HEK293 (cell line): Measurements from ENCODE around the gene BCAS3.

Source experiments
- CTCF ChIA-PET: fragments of 350-600 bp; formaldehyde crosslinking; extraction: SDS; loops from one replicate; lab custom pipeline; 2021; ENCODE audit warnings: antibody characterized with exemption; lab: Yijun Ruan, JAX
- POLR2A ChIA-PET: fragments of 300-600 bp; formaldehyde crosslinking; extraction: SDS; loops from one replicate; lab custom pipeline; 2020; ENCODE audit warnings: antibody characterized with exemption, inconsistent platforms; lab: Yijun Ruan, JAX
- H3K27ac ChIP-seq: fragments of 200-500 bp; sonication (Bioruptor generic); 2 replicates; pipeline ENCODE4 v1.5.1; 2014; ENCODE audit warnings: low read depth, low read length, control low read depth, inconsistent platforms; ENCODE audit errors: extremely low read depth
- H3K36me3 ChIP-seq, 2 experiments: fragments of 200-500 bp in 1 of 2; sonication (Bioruptor generic) in 1 of 2; 1 replicate in 1 of 2; 2 replicates in 1 of 2; pipeline ENCODE4 v1.5.1; 2014 to 2017; ENCODE audit warnings: inconsistent platforms in 2 of 2, low read length in 2 of 2; ENCODE audit not compliant: control insufficient read depth in 2 of 2, insufficient read depth in 1 of 2
- H3K4me1 ChIP-seq: fragments of 200-500 bp; sonication (Bioruptor generic); 2 replicates; pipeline ENCODE4 v1.5.1; 2014; ENCODE audit warnings: mild to moderate bottlenecking, low read length, inconsistent platforms; ENCODE audit not compliant: control insufficient read depth, insufficient read depth
- H3K4me3 ChIP-seq: 2 replicates; pipeline ENCODE4 v1.5.1; 2011; ENCODE audit warnings: low read depth, mild to moderate bottlenecking, control low read depth, low read length, moderate library complexity
- H3K9me3 ChIP-seq: fragments of 200-500 bp; sonication (Bioruptor generic); 2 replicates; pipeline ENCODE4 v1.5.1; 2014; ENCODE audit warnings: low read depth, low read length, inconsistent platforms; ENCODE audit not compliant: control insufficient read depth, insufficient read depth
- BCL11A ChIP-seq: fragments of 450-650 bp; formaldehyde crosslinking; IDR thresholded peaks from 2 replicates; pipeline ENCODE4 v1.5.1; 2016; ENCODE audit warnings: low read depth, missing biosample characterization, missing genetic modification characterization
- BCL11B ChIP-seq: fragments of 450-650 bp; formaldehyde crosslinking; IDR thresholded peaks from 2 replicates; pipeline ENCODE4 v1.5.1; 2016; ENCODE audit warnings: low read depth, missing biosample characterization, missing genetic modification characterization
- BCL6B ChIP-seq: fragments of 450-650 bp; formaldehyde crosslinking; IDR thresholded peaks from 2 replicates; pipeline ENCODE4 v1.5.1; 2017; ENCODE audit warnings: missing biosample characterization, missing genetic modification characterization
- EGR2 ChIP-seq: fragments of 450-650 bp; formaldehyde crosslinking; IDR thresholded peaks from 2 replicates; pipeline ENCODE4 v1.5.1; 2016; ENCODE audit warnings: low read depth, missing biosample characterization, missing genetic modification characterization
- FEZF1 ChIP-seq: fragments of 450-650 bp; formaldehyde crosslinking; IDR thresholded peaks from 2 replicates; pipeline ENCODE4 v1.5.1; 2016; ENCODE audit warnings: missing biosample characterization, missing genetic modification characterization
- GLI2 ChIP-seq: fragments of 450-650 bp; formaldehyde crosslinking; IDR thresholded peaks from 2 replicates; pipeline ENCODE4; 2017; ENCODE audit warnings: missing biosample characterization, missing genetic modification characterization, low read depth, borderline replicate concordance
- HOXD13 ChIP-seq: sonication (generic); formaldehyde crosslinking; IDR thresholded peaks from 2 replicates; pipeline ENCODE4 v1.8.0; 2022; ENCODE audit warnings: missing genetic modification reagents, borderline replicate concordance
- ZBTB1 ChIP-seq: fragments of 450-650 bp; formaldehyde crosslinking; IDR thresholded peaks from 2 replicates; pipeline ENCODE4 v1.5.1; 2016; ENCODE audit warnings: missing biosample characterization, missing genetic modification characterization
- ZBTB20 ChIP-seq: fragments of 450-650 bp; formaldehyde crosslinking; IDR thresholded peaks from 2 replicates; pipeline ENCODE4 v1.5.1; 2016; ENCODE audit warnings: missing biosample characterization, missing genetic modification characterization
- ZBTB8A ChIP-seq: fragments of 450-650 bp; formaldehyde crosslinking; IDR thresholded peaks from 2 replicates; pipeline ENCODE4 v1.5.1; 2016; ENCODE audit warnings: missing biosample characterization, missing genetic modification characterization
- ZFHX2 ChIP-seq: fragments of 450-650 bp; formaldehyde crosslinking; conservative IDR thresholded peaks from 2 replicates; pipeline ENCODE4 v1.5.1; 2016; ENCODE audit warnings: missing biosample characterization, missing genetic modification characterization
- ZFP37 ChIP-seq: fragments of 450-650 bp; formaldehyde crosslinking; IDR thresholded peaks from 2 replicates; pipeline ENCODE4 v1.5.1; 2016; ENCODE audit warnings: missing biosample characterization, missing genetic modification characterization
- ZFP69B ChIP-seq: fragments of 450-650 bp; formaldehyde crosslinking; IDR thresholded peaks from 2 replicates; pipeline ENCODE4 v1.5.1; 2016; ENCODE audit warnings: missing biosample characterization, missing genetic modification characterization
- ZNF169 ChIP-seq: fragments of 450-650 bp; formaldehyde crosslinking; IDR thresholded peaks from 2 replicates; pipeline ENCODE4 v1.5.1; 2016; ENCODE audit warnings: missing biosample characterization, missing genetic modification characterization
- ZNF239 ChIP-seq: fragments of 450-650 bp; formaldehyde crosslinking; IDR thresholded peaks from 2 replicates; pipeline ENCODE4 v1.5.1; 2016; ENCODE audit warnings: missing biosample characterization, missing genetic modification characterization
- ZNF302 ChIP-seq: fragments of 450-650 bp; formaldehyde crosslinking; IDR thresholded peaks from 2 replicates; pipeline ENCODE4 v1.5.1; 2016; ENCODE audit warnings: missing biosample characterization, missing genetic modification characterization, low read depth
- ZNF426 ChIP-seq: fragments of 450-650 bp; formaldehyde crosslinking; IDR thresholded peaks from 2 replicates; pipeline ENCODE4 v1.5.1; 2017; ENCODE audit warnings: missing biosample characterization, missing genetic modification characterization, mild to moderate bottlenecking, inconsistent platforms, moderate library complexity
- ZNF521 ChIP-seq: fragments of 450-650 bp; formaldehyde crosslinking; IDR thresholded peaks from 2 replicates; pipeline ENCODE4 v1.5.1; 2017; ENCODE audit warnings: missing biosample characterization, mild to moderate bottlenecking, missing genetic modification characterization
- ZNF580 ChIP-seq: fragments of 450-650 bp; formaldehyde crosslinking; IDR thresholded peaks from 2 replicates; pipeline ENCODE4 v1.5.1; 2016; ENCODE audit warnings: missing biosample characterization, missing genetic modification characterization
- ZNF600 ChIP-seq: fragments of 450-650 bp; formaldehyde crosslinking; IDR thresholded peaks from 2 replicates; pipeline ENCODE4 v1.5.1; 2016; ENCODE audit warnings: missing biosample characterization, missing genetic modification characterization
- ZNF626 ChIP-seq: fragments of 450-650 bp; sonication (Bioruptor Pico); formaldehyde crosslinking; IDR thresholded peaks from 2 replicates; pipeline ENCODE4 v1.5.1; 2018; ENCODE audit warnings: missing biosample characterization, missing genetic modification characterization, inconsistent platforms
- ZNF629 ChIP-seq: fragments of 450-650 bp; formaldehyde crosslinking; IDR thresholded peaks from 2 replicates; pipeline ENCODE4 v1.5.1; 2017; ENCODE audit warnings: missing biosample characterization, missing genetic modification characterization
- ZNF654 ChIP-seq: fragments of 450-650 bp; formaldehyde crosslinking; IDR thresholded peaks from 2 replicates; pipeline ENCODE4 v1.5.1; 2016; ENCODE audit warnings: low read depth, missing biosample characterization, missing genetic modification characterization
- ZNF660 ChIP-seq: fragments of 450-650 bp; IDR thresholded peaks from 2 replicates; pipeline ENCODE4 v1.5.1; 2018; ENCODE audit warnings: missing biosample characterization, mild to moderate bottlenecking, missing genetic modification characterization
- ZNF664 ChIP-seq: fragments of 450-650 bp; formaldehyde crosslinking; IDR thresholded peaks from 2 replicates; pipeline ENCODE4 v1.5.1; 2016; ENCODE audit warnings: missing biosample characterization, missing genetic modification characterization
- ZNF670 ChIP-seq: fragments of 450-650 bp; formaldehyde crosslinking; IDR thresholded peaks from 2 replicates; pipeline ENCODE4 v1.5.1; 2016; ENCODE audit warnings: missing biosample characterization, missing genetic modification characterization, low read depth
- ZNF768 ChIP-seq: fragments of 450-650 bp; formaldehyde crosslinking; IDR thresholded peaks from 2 replicates; pipeline ENCODE4 v1.5.1; 2018; ENCODE audit warnings: missing biosample characterization, mild to moderate bottlenecking, missing genetic modification characterization
- TF ChIP-seq, protein P1 (sequence below): fragments of 450-650 bp; formaldehyde crosslinking; IDR thresholded peaks from 2 replicates; pipeline ENCODE4; 2016; ENCODE audit warnings: missing biosample characterization, missing genetic modification characterization
- TF ChIP-seq, protein P2 (sequence below): fragments of 450-650 bp; formaldehyde crosslinking; IDR thresholded peaks from 2 replicates; pipeline ENCODE4 v1.5.1; 2017; ENCODE audit warnings: missing biosample characterization, missing genetic modification characterization

BCAS3 gene

GRCh38 chr17:61291451-61292285 lies 614.0 kb downstream of the BCAS3 start:
- Histone ChIP-seq H3K4me1 (peaks cover 14% of the 10 kb centered on the region), H3K36me3 (no peaks in the 10 kb centered on the region), H3K27ac (no peak overlapping the region), H3K9me3 (no peaks in the 10 kb centered on the region), H3K4me3 (no peak overlapping the region)
- TF ChIP-seq FEZF1 (tag by site-specific recombination) (no peak), EGR2 (peak; percentile 89), ZFHX2 (tag by site-specific recombination) (peak; percentile 96)
- CTCF ChIA-PET = interaction anchor here (0.6 to 1.7 kb wide), 3 partner anchors 11 to 1853 kb away, joined by 3 to 8 read pairs (median 3); no protein-coding TSS in a partner anchor
- POLR2A ChIA-PET = no interaction called here

DNA sequence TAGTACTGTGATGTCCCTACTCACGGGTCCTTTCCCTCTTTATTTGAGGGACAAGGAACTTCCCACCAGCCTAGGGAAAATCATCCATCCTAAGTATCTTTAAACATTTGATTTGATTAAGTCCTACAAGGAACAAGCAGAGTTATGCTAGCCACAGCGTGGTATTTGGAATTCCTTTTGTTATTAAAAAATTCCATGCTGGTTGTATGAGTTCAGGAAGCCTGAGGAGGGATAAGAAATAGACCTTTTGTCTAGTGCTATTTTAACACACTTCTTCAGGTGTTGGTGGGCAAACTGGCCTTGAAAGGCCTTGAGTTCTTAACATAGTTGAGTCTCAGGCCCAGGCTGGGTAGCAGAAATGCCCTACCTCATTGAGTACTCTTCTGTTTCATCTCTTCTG lies 616.6 kb downstream of the BCAS3 start:
- ChIA-PET POLR2A (no interaction called here), CTCF (no interaction called here)
- no peaks in the 10 kb centered on the region for H3K9me3 ChIP-seq
- no peak overlapping the region for H3K27ac ChIP-seq
- no peak for TF ChIP-seq ZNF654 (tag by site-specific recombination)
- TF ChIP-seq ZNF239 (tag by site-specific recombination) = no peak
- TF ChIP-seq ZFP69B (tag by site-specific recombination) = no peak
- no peak for TF ChIP-seq ZNF580
- no peak for TF ChIP-seq ZNF626 (tag by site-specific recombination)
- TF ChIP-seq BCL11B (tag by site-specific recombination) = no peak
- TF ChIP-seq ZBTB8A = no peak
- TF ChIP-seq ZFP37 (tag by site-specific recombination) = no peak
- no peak for TF ChIP-seq GLI2 (tag by site-specific recombination)
- no peak for TF ChIP-seq HOXD13 (CRISPR knock-in tag)
- TF ChIP-seq, protein P1, sequence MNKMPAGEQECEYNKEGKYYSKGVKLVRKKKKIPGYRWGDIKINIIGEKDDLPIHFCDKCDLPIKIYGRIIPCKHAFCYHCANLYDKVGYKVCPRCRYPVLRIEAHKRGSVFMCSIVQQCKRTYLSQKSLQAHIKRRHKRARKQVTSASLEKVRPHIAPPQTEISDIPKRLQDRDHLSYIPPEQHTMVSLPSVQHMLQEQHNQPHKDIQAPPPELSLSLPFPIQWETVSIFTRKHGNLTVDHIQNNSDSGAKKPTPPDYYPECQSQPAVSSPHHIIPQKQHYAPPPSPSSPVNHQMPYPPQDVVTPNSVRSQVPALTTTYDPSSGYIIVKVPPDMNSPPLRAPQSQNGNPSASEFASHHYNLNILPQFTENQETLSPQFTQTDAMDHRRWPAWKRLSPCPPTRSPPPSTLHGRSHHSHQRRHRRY (tag by site-specific recombination) = no peak
- TF ChIP-seq ZBTB20 (tag by site-specific recombination) = no peak
- no peak overlapping the region for H3K4me3 ChIP-seq
- H3K4me1 ChIP-seq = peaks cover 13% of the 10 kb centered on the region
- no peaks in the 10 kb centered on the region for H3K36me3 ChIP-seq

GRCh38 chr17:61294777-61295176 lies 617.1 kb downstream of the BCAS3 start:
- no peak overlapping the region for H3K27ac ChIP-seq
- no peaks in the 10 kb centered on the region for H3K9me3 ChIP-seq
- no peak overlapping the region for H3K4me3 ChIP-seq
- no peaks in the 10 kb centered on the region for H3K36me3 ChIP-seq
- peaks cover 8% of the 10 kb centered on the region for H3K4me1 ChIP-seq
- ChIA-PET POLR2A (no interaction called here), CTCF (interaction anchor here (0.8 kb wide), 1 partner anchor 1071 kb away, joined by 3 read pairs; no protein-coding TSS in a partner anchor)
- TF ChIP-seq ZNF521 (tag by site-specific recombination) = no peak
- no peak for TF ChIP-seq ZNF302 (tag by site-specific recombination)
- peak; percentile 50; the same call in 1 of the 2 replicates for TF ChIP-seq ZNF660 (tag by site-specific recombination)
- TF ChIP-seq ZNF426 = no peak
- no peak for TF ChIP-seq ZNF670
- peak; percentile 79 for TF ChIP-seq ZNF629 (tag by site-specific recombination)
- TF ChIP-seq ZNF600 (tag by site-specific recombination) = 0 out of 2 replicates have a peak, but pooled peaks have one; percentile 28
- TF ChIP-seq, protein P2, sequence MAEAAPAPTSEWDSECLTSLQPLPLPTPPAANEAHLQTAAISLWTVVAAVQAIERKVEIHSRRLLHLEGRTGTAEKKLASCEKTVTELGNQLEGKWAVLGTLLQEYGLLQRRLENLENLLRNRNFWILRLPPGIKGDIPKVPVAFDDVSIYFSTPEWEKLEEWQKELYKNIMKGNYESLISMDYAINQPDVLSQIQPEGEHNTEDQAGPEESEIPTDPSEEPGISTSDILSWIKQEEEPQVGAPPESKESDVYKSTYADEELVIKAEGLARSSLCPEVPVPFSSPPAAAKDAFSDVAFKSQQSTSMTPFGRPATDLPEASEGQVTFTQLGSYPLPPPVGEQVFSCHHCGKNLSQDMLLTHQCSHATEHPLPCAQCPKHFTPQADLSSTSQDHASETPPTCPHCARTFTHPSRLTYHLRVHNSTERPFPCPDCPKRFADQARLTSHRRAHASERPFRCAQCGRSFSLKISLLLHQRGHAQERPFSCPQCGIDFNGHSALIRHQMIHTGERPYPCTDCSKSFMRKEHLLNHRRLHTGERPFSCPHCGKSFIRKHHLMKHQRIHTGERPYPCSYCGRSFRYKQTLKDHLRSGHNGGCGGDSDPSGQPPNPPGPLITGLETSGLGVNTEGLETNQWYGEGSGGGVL = no peak
- no peak for TF ChIP-seq BCL6B (tag by site-specific recombination)
- TF ChIP-seq ZNF768 = no peak
- 0 out of 2 replicates have a peak, but pooled peaks have one; percentile 36 for TF ChIP-seq ZNF664 (tag by site-specific recombination)
- no peak for TF ChIP-seq ZBTB1
- TF ChIP-seq ZNF169 (tag by site-specific recombination) = no peak
- TF ChIP-seq BCL11A (tag by site-specific recombination) = no peak
